Colonic mucosa (tissue), 4 donors: ENCODE results near the gene TMEM229A. TPM values are rescaled to one million over a fixed set of nuclear protein-coding genes. Genes with fewer than 3 reads are reported as not detected.

Experiments
- DNase-seq: peaks from one replicate; pipeline ENCODE4 v3.0.0-alpha.2; 2020
- H3K27ac ChIP-seq: fragments of 200-600 bp; one replicate; pipeline ENCODE4 v1.8.0; 2021
- H3K27me3 ChIP-seq: fragments of 200-600 bp; one replicate; pipeline ENCODE4 v1.8.0; 2021
- H3K36me3 ChIP-seq: fragments of 200-600 bp; one replicate; pipeline ENCODE4 v1.8.0; 2021
- H3K4me1 ChIP-seq: fragments of 200-600 bp; one replicate; pipeline ENCODE4 v1.8.0; 2021; ENCODE audit warnings: mild to moderate bottlenecking
- H3K4me3 ChIP-seq: fragments of 200-600 bp; one replicate; pipeline ENCODE4 v1.8.0; 2021
- H3K9ac ChIP-seq, 2 donors: one replicate each; pipeline ENCODE4 v1.7.0; 2013; ENCODE audit warnings: control low read depth in 2 of 2, low read depth in 2 of 2, low read length in 2 of 2
- H3K9me3 ChIP-seq: fragments of 200-600 bp; one replicate; pipeline ENCODE4 v1.8.0; 2021
- CTCF ChIP-seq: fragments of 200-600 bp; IDR thresholded peaks from one replicate; pipeline ENCODE4 v1.8.0; 2022; ENCODE audit warnings: antibody characterized with exemption, mild to moderate bottlenecking
- intact Hi-C: fragments of 100-400 bp; cut with DNase I; formaldehyde crosslinking; loops from one replicate; pipeline ENCODE4 v1.14.1; 2022
- total RNA-seq, 2 donors: library from RNA; stranded (reverse); fragmentation: NEBNext Ultra II Directional in 1 of 2; extraction: Animal tissue kit (Norgen Biotek cat#: 25700) in 1 of 2; gene quantifications; one replicate each; pipeline ENCODE4 v1.2.1, GENCODE V29; 2021
- donor health status: healthy.
- donor health status: DM: no; HTN: no; CAD: no.
- donor health status: DM: no; HTN: no; CAD: no.

The TMEM229A gene
- total RNA-seq, 2 donors from 2014 or later: not detected

GRCh38 chr7:123994449-123994848 lies 38.4 kb downstream of the TMEM229A start:
- Histone ChIP-seq H3K9me3 (no peaks in the 10 kb centered on the region), H3K4me3 (no peak overlapping the region), H3K4me1 (no peaks in the 10 kb centered on the region), H3K36me3 (no peaks in the 10 kb centered on the region), H3K9ac (no peak overlapping the region), H3K27ac (no peak overlapping the region), H3K27me3 (no peaks in the 10 kb centered on the region)
- no peak for TF ChIP-seq CTCF
- intact Hi-C loops: no loop called here
- DNase-seq: no peak

DNA sequence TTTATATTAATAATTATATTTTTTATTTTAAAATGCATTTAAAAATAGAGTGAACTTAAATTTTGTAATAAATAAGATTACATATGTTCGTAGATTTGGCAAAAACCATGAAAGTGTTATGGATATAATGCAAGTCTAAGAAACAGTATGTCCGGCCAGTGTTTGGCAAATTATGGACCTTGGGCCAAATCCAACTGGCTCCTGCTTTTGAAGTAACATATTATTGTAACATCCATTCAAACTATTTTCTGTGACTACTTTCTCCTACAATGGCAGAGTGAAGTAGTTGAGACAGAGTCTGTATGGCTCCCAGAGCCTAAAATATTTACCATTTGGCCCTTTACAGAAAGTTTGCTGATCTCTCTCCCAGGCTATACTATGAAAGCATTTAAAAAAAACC lies 38.9 kb downstream of the TMEM229A start:
- Histone ChIP-seq H3K27ac (no peak overlapping the region), H3K9me3 (no peaks in the 10 kb centered on the region), H3K4me3 (no peak overlapping the region), H3K9ac (no peak overlapping the region), H3K36me3 (no peaks in the 10 kb centered on the region), H3K4me1 (no peaks in the 10 kb centered on the region), H3K27me3 (no peaks in the 10 kb centered on the region)
- TF ChIP-seq CTCF: no peak
- no peak for DNase-seq
- intact Hi-C loops: no loop called here

- TF ChIP-seq CTCF: no peak
- DNase-seq: no peak
- Histone ChIP-seq H3K9me3 (no peaks in the 10 kb centered on the region), H3K36me3 (no peaks in the 10 kb centered on the region), H3K9ac (no peak overlapping the region), H3K27ac (no peak overlapping the region), H3K4me3 (no peak overlapping the region), H3K4me1 (no peaks in the 10 kb centered on the region), H3K27me3 (no peaks in the 10 kb centered on the region)
- intact Hi-C loops: no loop called here
Measured at GRCh38 chr7:123992913-123993518, 39.9 kb downstream of the TMEM229A start.

DNA sequence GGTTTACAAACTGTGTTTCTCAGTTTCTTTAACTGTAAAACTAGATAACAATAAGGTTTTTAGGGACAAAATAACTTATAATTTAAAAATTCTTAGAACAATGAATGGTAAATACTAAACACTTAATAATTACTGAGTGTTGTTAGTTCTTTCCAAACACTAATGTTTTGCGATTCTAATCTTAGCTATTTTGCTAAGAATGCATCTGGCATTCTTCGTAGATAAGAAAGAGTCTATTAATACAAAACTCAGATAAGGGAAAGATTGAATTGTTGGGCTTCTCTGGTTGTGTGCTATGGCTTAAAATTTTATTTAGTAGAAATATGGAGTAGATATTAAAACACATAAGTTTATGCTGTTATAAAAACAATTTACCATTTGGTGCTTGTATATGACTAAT lies 45.4 kb downstream of the TMEM229A start:
- Histone ChIP-seq H3K27me3 (no peaks in the 10 kb centered on the region), H3K27ac (no peak overlapping the region), H3K4me3 (no peak overlapping the region), H3K9me3 (no peaks in the 10 kb centered on the region), H3K9ac (no peak overlapping the region), H3K4me1 (no peaks in the 10 kb centered on the region), H3K36me3 (no peaks in the 10 kb centered on the region)
- no peak for TF ChIP-seq CTCF
- DNase-seq: no peak
- intact Hi-C loops: no loop called here

Other genes with a start within 250 kb of the TMEM229A start
- gene HYAL4, start 187.9 kb downstream of the TMEM229A start, total RNA-seq: not detected
- not detected for gene SPAM1, start 107.8 kb downstream of the TMEM229A start, total RNA-seq